Calu3 (cell line): Measurements from ENCODE around the gene SMOC2. TPM values are rescaled to one million over a fixed set of nuclear protein-coding genes. Genes with fewer than 3 reads are reported as not detected.

Source experiments
- BruUV-seq: library from RNA; stranded (reverse); fragments of 400-500 nt; replicated peaks from 2 replicates; lab custom pipeline; 2021; lab: Mats Ljungman, UMichigan
- CTCF ChIA-PET: fragments of 300-600 bp; sonication (Branson Sonifier 250); formaldehyde crosslinking; loops from one replicate; lab custom pipeline; 2022; ENCODE audit warnings: antibody characterized with exemption; lab: Charles Lee
- DNase-seq: peaks from one replicate; pipeline ENCODE4 v3.0.0; 2022
- H3K27ac Mint-ChIP-seq: one replicate; pipeline ENCODE4 v1.8.0; 2022; ENCODE audit warnings: mixed read lengths; ENCODE audit not compliant: unreplicated experiment
- H3K27me3 Mint-ChIP-seq: one replicate; pipeline ENCODE4 v1.8.0; 2022; ENCODE audit warnings: mixed read lengths; ENCODE audit not compliant: unreplicated experiment
- H3K36me3 Mint-ChIP-seq: one replicate; pipeline ENCODE4 v1.8.0; 2022; ENCODE audit warnings: mild to moderate bottlenecking, moderate library complexity, mixed read lengths; ENCODE audit not compliant: insufficient read depth, unreplicated experiment
- H3K4me1 Mint-ChIP-seq: one replicate; pipeline ENCODE4 v1.8.0; 2022; ENCODE audit warnings: mild to moderate bottlenecking, low read depth, mixed read lengths; ENCODE audit not compliant: unreplicated experiment
- H3K4me3 Mint-ChIP-seq: one replicate; pipeline ENCODE4 v1.8.0; 2022; ENCODE audit warnings: mild to moderate bottlenecking, low read depth, moderate library complexity, mixed read lengths; ENCODE audit not compliant: unreplicated experiment
- H3K9me3 Mint-ChIP-seq: one replicate; pipeline ENCODE4 v1.8.0; 2022; ENCODE audit warnings: low read depth, mixed read lengths; ENCODE audit not compliant: unreplicated experiment
- CTCF ChIP-seq: fragments of 200-600 bp; IDR thresholded peaks from one replicate; pipeline ENCODE4 v1.8.0; 2022; ENCODE audit warnings: antibody characterized with exemption; ENCODE audit not compliant: unreplicated experiment
- intact Hi-C: fragments of 100-400 bp; cut with micrococcal nuclease; formaldehyde crosslinking; loops from one replicate; pipeline ENCODE4 v1.10.0; 2022; ENCODE audit not compliant: unreplicated experiment
- total RNA-seq: library from RNA; stranded (reverse); gene quantifications from 2 replicates; pipeline ENCODE4 v1.2.3, GENCODE V29; 2022

Gene SMOC2
- total RNA-seq, 1 experiment from 2014 or later = 1.1 TPM

GRCh38 chr6:168645326-168645725, 204.3 kb downstream of the SMOC2 start:
- H3K4me3 Mint-ChIP-seq = no peak overlapping the region

GRCh38 chr6:168647271-168647670, 206.3 kb downstream of the SMOC2 start:
- Mint-ChIP-seq H3K4me3 (no peak overlapping the region), H3K4me1 (peaks cover 42% of the 10 kb centered on the region), H3K27ac (no peak overlapping the region), H3K36me3 (peaks cover 14% of the 10 kb centered on the region), H3K27me3 (no peaks in the 10 kb centered on the region), H3K9me3 (no peaks in the 10 kb centered on the region)
- intact Hi-C loops = no loop called here
- no peak for TF ChIP-seq CTCF
- DNase-seq = no peak
- BruUV-seq = no TSS peak
- CTCF ChIA-PET = interaction anchor here (1.5 kb wide), 1 partner anchor 41 kb away, joined by 4 read pairs; no protein-coding TSS in a partner anchor

More at GRCh38 chr6:168645326-168645725, 204.3 kb downstream of the SMOC2 start:
- TF ChIP-seq CTCF = no peak
- H3K9me3 Mint-ChIP-seq = peaks cover 2% of the 10 kb centered on the region
- no TSS peak for BruUV-seq
- DNase-seq = no peak
- H3K36me3 Mint-ChIP-seq = peaks cover 10% of the 10 kb centered on the region
- CTCF ChIA-PET = no interaction called here
- no peak overlapping the region for H3K27ac Mint-ChIP-seq
- peaks cover 48% of the 10 kb centered on the region for H3K4me1 Mint-ChIP-seq
- H3K27me3 Mint-ChIP-seq = no peaks in the 10 kb centered on the region
- intact Hi-C loops = no loop called here

GRCh38 chr6:168648240-168649125, 207.5 kb downstream of the SMOC2 start:
- peaks cover 41% of the 10 kb centered on the region for H3K4me1 Mint-ChIP-seq
- H3K27ac Mint-ChIP-seq = peak overlapping the region; percentile 86
- H3K27me3 Mint-ChIP-seq = no peaks in the 10 kb centered on the region
- H3K36me3 Mint-ChIP-seq = peaks cover 14% of the 10 kb centered on the region
- TF ChIP-seq CTCF = no peak
- CTCF ChIA-PET = interaction anchor here (1.5 kb wide), 1 partner anchor 43 kb away, joined by 4 read pairs; no protein-coding TSS in a partner anchor
- BruUV-seq = no TSS peak
- peak; percentile 79 for DNase-seq
- intact Hi-C loops = no loop called here
- H3K9me3 Mint-ChIP-seq = no peaks in the 10 kb centered on the region
- H3K4me3 Mint-ChIP-seq = peak overlapping the region; percentile 44

- no TSS peak for BruUV-seq
- DNase-seq = no peak
- Mint-ChIP-seq H3K9me3 (no peaks in the 10 kb centered on the region), H3K4me3 (no peak overlapping the region), H3K27ac (peak overlapping the region; percentile 86), H3K4me1 (peaks cover 41% of the 10 kb centered on the region), H3K27me3 (no peaks in the 10 kb centered on the region), H3K36me3 (peaks cover 14% of the 10 kb centered on the region)
- CTCF ChIA-PET = interaction anchor here (0.8 kb wide), 1 partner anchor 41 kb away, joined by 3 read pairs; no protein-coding TSS in a partner anchor
- intact Hi-C loops = no loop called here
- TF ChIP-seq CTCF = no peak
Measured at GRCh38 chr6:168649209-168649608, 208.2 kb downstream of the SMOC2 start.
